ENCODE results near the gene FBXO5.
"Not testable (repeated sequence)": the region's sequence is repeated elsewhere in the genome, so short reads cannot be mapped to it uniquely, and the experiment has no call there.

FBXO5 gene

GRCh38 chr6:152985300-152985699, 2.5 kb upstream of the FBXO5 start:
- DNase-seq = not testable (repeated sequence)

- peak in 1 of 3 donors; percentile 22 for DNase-seq
Measured at GRCh38 chr6:152984513-152984872, 1.7 kb upstream of the FBXO5 start.

GRCh38 chr6:152983637-152984512, 1.0 kb upstream of the FBXO5 start:
- peak; percentile 97 to 98 (median 98) for DNase-seq

- DNase-seq = no peak
Measured at GRCh38 chr6:152981989-152982903, 595 bp downstream of the FBXO5 start.

GRCh38 chr6:152981219-152981618, 1.6 kb downstream of the FBXO5 start:
- no peak for DNase-seq

- no peak for DNase-seq
Measured at GRCh38 chr6:152980656-152981055, 2.2 kb downstream of the FBXO5 start.

GRCh38 chr6:152979116-152979515, 3.7 kb downstream of the FBXO5 start:
- DNase-seq = no peak

GRCh38 chr6:152978058-152978457, 4.8 kb downstream of the FBXO5 start:
- no peak for DNase-seq

- no peak for DNase-seq
Measured at GRCh38 chr6:152977556-152977955, 5.3 kb downstream of the FBXO5 start.

- no peak for DNase-seq
Measured at GRCh38 chr6:152976749-152977148, 6.1 kb downstream of the FBXO5 start.

- peak; percentile 67 to 84 (median 67) for DNase-seq
Measured at GRCh38 chr6:152975204-152975915, 7.5 kb downstream of the FBXO5 start.

- DNase-seq = no peak
Measured at GRCh38 chr6:152973916-152974315, 8.9 kb downstream of the FBXO5 start.

- no peak for DNase-seq
Measured at GRCh38 chr6:152969688-152970418, 13.0 kb downstream of the FBXO5 start.

- not testable (repeated sequence) for DNase-seq
Measured at GRCh38 chr6:152966168-152966894, 16.5 kb downstream of the FBXO5 start.

GRCh38 chr6:152959333-152959732, 23.5 kb downstream of the FBXO5 start:
- no peak for DNase-seq

- no peak for DNase-seq
Measured at GRCh38 chr6:152957796-152958195, 25.0 kb downstream of the FBXO5 start.

- DNase-seq = no peak
Measured at GRCh38 chr6:152954443-152954842, 28.4 kb downstream of the FBXO5 start.

GRCh38 chr6:152952866-152953509, 29.9 kb downstream of the FBXO5 start:
- DNase-seq = peak; percentile 22 to 46 (median 42)

- DNase-seq = no peak
Measured at GRCh38 chr6:152952045-152952444, 30.8 kb downstream of the FBXO5 start.

- DNase-seq = no peak
Measured at GRCh38 chr6:152950240-152950639, 32.6 kb downstream of the FBXO5 start.

- DNase-seq = peak; percentile 53 to 64 (median 59)
Measured at GRCh38 chr6:152948150-152948768, 34.6 kb downstream of the FBXO5 start.

Data from suppressor macrophage treated with lipopolysaccharide for 1 hour (primary cell).